Measurements from ENCODE around the gene HS3ST4. TPM values are rescaled to one million over a fixed set of nuclear protein-coding genes. Genes with fewer than 3 reads are reported as not detected.

The HS3ST4 gene
- total RNA-seq, 1 donor from 2014 or later, result 12.6 TPM

DNA sequence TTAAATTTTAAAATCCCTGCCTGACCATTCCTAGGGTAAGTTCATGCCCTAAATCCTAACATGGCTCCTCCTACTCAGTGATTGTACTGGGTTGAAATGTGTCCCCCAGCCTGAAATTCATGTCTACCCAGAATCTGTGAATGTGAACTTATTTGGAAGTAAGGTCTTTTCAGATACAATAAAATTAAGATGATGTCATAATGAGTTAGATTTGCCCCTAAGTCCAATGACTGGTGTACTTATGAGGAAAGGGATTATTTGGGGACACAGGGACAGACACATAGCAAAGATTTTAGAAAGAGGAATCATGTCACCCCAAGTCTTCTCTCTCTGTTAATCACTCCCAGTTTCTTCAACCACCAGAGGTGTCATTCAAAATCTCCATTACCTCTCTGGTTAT lies 185.3 kb downstream of the HS3ST4 start:
- DNase-seq (ENCODE audit: low spot score in 2 of 2, unreplicated experiment in 2 of 2), result no peak
- no peaks in the 10 kb centered on the region for H3K36me3 Mint-ChIP-seq
- H3K4me1 Mint-ChIP-seq, result no peaks in the 10 kb centered on the region
- TF ChIP-seq, protein P1, sequence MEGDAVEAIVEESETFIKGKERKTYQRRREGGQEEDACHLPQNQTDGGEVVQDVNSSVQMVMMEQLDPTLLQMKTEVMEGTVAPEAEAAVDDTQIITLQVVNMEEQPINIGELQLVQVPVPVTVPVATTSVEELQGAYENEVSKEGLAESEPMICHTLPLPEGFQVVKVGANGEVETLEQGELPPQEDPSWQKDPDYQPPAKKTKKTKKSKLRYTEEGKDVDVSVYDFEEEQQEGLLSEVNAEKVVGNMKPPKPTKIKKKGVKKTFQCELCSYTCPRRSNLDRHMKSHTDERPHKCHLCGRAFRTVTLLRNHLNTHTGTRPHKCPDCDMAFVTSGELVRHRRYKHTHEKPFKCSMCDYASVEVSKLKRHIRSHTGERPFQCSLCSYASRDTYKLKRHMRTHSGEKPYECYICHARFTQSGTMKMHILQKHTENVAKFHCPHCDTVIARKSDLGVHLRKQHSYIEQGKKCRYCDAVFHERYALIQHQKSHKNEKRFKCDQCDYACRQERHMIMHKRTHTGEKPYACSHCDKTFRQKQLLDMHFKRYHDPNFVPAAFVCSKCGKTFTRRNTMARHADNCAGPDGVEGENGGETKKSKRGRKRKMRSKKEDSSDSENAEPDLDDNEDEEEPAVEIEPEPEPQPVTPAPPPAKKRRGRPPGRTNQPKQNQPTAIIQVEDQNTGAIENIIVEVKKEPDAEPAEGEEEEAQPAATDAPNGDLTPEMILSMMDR (IDR thresholded peaks at IDR 0.05; ENCODE audit: unreplicated experiment), result no peak
- peaks cover 12% of the 10 kb centered on the region for H3K27me3 Mint-ChIP-seq (ENCODE audit: low read depth)
- no peak overlapping the region for H3K4me3 Mint-ChIP-seq
- no peak overlapping the region for H3K27ac Mint-ChIP-seq
- peaks cover 12% of the 10 kb centered on the region for H3K9me3 Mint-ChIP-seq

DNA sequence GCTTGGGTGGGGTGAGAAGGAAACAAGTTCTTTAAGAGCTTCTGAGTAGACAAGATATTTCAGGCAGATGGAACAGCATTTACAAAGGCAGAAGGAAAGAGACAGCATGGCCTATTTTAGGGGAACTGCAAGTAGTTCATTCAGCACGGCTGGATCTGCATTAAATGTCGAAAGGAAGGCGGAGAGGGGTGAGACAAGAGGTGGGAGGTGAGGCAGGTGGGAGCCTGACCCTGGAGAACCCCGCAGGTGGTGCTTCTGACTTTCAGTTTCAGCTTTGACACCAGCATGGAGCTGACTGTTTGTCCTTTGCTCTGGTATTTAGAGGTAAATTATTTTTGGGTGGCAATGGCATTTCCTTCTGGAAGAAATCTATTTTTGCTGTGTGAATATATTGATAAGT lies 194.8 kb downstream of the HS3ST4 start:
- Mint-ChIP-seq H3K4me1 (no peaks in the 10 kb centered on the region), H3K36me3 (no peaks in the 10 kb centered on the region), H3K9me3 (no peaks in the 10 kb centered on the region), H3K4me3 (no peak overlapping the region), H3K27me3 (ENCODE audit: low read depth) (peaks cover 3% of the 10 kb centered on the region), H3K27ac (no peak overlapping the region)
- no peak for DNase-seq (ENCODE audit: low spot score in 2 of 2, unreplicated experiment in 2 of 2)
- TF ChIP-seq, protein P1 (IDR thresholded peaks at IDR 0.05; ENCODE audit: unreplicated experiment), result no peak

DNA sequence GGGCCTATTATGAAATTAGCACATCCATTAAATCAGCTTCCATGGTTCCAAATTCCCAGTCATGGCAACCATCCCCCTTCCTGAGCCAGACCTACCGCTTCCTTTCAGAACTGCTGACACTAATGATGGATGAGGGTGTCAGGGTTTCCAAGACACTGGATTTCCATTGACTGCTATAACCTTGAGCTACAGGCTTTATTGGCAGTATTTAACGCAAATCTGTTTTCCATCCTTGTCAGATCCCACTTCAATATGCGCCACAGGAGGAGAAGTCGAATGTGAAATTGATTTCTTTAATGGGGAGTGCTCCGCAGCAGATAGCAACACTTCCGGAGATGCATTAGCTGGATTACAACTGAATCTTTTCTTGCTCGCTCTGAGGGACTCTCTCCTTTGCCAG lies 197.1 kb downstream of the HS3ST4 start:
- peaks cover 3% of the 10 kb centered on the region for H3K27me3 Mint-ChIP-seq (ENCODE audit: low read depth)
- DNase-seq (ENCODE audit: low spot score in 2 of 2, unreplicated experiment in 2 of 2), result no peak
- H3K36me3 Mint-ChIP-seq, result no peaks in the 10 kb centered on the region
- H3K4me3 Mint-ChIP-seq, result no peak overlapping the region
- H3K9me3 Mint-ChIP-seq, result no peaks in the 10 kb centered on the region
- H3K27ac Mint-ChIP-seq, result no peak overlapping the region
- H3K4me1 Mint-ChIP-seq, result no peaks in the 10 kb centered on the region
- TF ChIP-seq, protein P1 (IDR thresholded peaks at IDR 0.05; ENCODE audit: unreplicated experiment), result no peak

DNA sequence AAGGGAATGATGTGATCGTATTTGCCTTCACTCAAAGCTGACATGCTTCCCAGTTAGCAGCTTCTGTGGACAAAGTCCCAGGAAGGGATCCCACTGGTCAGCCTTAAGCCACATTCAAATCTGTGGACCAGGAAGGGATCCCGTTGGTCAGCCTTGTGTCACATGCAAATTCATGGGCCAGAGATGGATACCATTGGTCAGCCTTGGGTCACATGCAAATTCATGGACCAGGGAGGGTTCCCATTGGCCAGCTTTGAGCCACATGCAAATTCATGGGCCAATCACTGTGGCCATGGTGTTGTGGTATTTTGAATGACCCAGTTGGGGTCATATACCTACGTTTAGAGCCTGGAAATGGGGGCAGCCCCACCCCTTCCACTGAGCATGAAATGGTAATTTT lies 201.6 kb downstream of the HS3ST4 start:
- no peaks in the 10 kb centered on the region for H3K27me3 Mint-ChIP-seq (ENCODE audit: low read depth)
- TF ChIP-seq, protein P1 (IDR thresholded peaks at IDR 0.05; ENCODE audit: unreplicated experiment), result no peak
- no peaks in the 10 kb centered on the region for H3K36me3 Mint-ChIP-seq
- H3K4me1 Mint-ChIP-seq, result peaks cover 22% of the 10 kb centered on the region
- H3K4me3 Mint-ChIP-seq, result no peak overlapping the region
- H3K27ac Mint-ChIP-seq, result no peak overlapping the region
- no peak for DNase-seq (ENCODE audit: low spot score in 2 of 2, unreplicated experiment in 2 of 2)
- H3K9me3 Mint-ChIP-seq, result peaks cover 3% of the 10 kb centered on the region

DNA sequence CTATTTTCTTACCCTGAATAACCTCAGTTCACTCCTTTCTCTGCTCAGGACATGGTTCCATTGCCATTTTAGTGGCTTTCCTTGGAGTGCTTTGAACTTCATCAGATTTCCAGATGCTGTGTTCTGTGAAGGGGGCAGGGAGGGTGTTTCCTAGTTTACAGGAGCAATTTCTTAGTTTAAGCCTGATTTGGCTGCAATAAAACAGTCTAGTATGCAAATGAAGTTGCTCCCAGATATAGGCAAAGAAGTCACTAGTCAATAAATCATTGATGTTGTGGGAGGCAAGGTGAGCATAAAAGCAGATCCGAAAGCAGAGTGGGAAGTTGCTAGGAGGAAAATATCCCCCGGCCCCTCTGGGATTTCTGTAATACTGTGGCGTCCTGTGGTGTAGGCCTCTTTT lies 202.3 kb downstream of the HS3ST4 start:
- no peak for DNase-seq (ENCODE audit: low spot score in 2 of 2, unreplicated experiment in 2 of 2)
- H3K27me3 Mint-ChIP-seq (ENCODE audit: low read depth), result no peaks in the 10 kb centered on the region
- TF ChIP-seq, protein P1 (IDR thresholded peaks at IDR 0.05; ENCODE audit: unreplicated experiment), result no peak
- no peak overlapping the region for H3K27ac Mint-ChIP-seq
- peaks cover 22% of the 10 kb centered on the region for H3K4me1 Mint-ChIP-seq
- peaks cover 3% of the 10 kb centered on the region for H3K9me3 Mint-ChIP-seq
- H3K36me3 Mint-ChIP-seq, result no peaks in the 10 kb centered on the region
- no peak overlapping the region for H3K4me3 Mint-ChIP-seq

DNA sequence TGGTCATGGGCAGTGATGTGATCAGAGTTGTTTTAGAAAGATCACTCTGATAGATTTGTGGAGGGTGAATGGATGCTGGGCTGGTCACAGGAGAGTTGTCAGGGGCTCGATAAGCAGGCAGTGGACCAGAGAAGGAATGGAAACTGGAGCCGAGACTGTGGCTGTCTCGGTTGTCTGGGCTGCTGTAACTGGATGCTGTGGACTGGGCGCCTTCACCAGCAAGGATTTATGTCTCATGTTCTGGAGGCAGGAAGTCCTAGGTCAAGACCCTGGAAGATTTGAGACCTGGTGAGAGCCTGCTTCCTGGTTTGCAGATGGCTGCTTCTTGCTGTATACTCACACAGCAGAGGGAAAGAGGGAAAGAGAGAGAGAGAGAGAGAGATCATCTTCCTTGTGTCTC lies 203.6 kb downstream of the HS3ST4 start:
- H3K27me3 Mint-ChIP-seq (ENCODE audit: low read depth), result no peaks in the 10 kb centered on the region
- H3K27ac Mint-ChIP-seq, result no peak overlapping the region
- H3K4me1 Mint-ChIP-seq, result peaks cover 22% of the 10 kb centered on the region
- TF ChIP-seq, protein P1 (IDR thresholded peaks at IDR 0.05; ENCODE audit: unreplicated experiment), result no peak
- DNase-seq (ENCODE audit: low spot score in 2 of 2, unreplicated experiment in 2 of 2), result no peak
- H3K9me3 Mint-ChIP-seq, result peaks cover 3% of the 10 kb centered on the region
- H3K4me3 Mint-ChIP-seq, result no peak overlapping the region
- H3K36me3 Mint-ChIP-seq, result no peaks in the 10 kb centered on the region

Measured in mesothelial cell of epicardium (in vitro differentiated cells).